Measurements from ENCODE around the gene SV2B. TPM values are rescaled to one million over a fixed set of nuclear protein-coding genes. Genes with fewer than 3 reads are reported as not detected.

SV2B gene
- total and polyA plus RNA-seq, 9 of the 15 experiments (the other 6 are each of a cell fraction or from before 2014, with no cell fraction given): 0.01 to 0.25 (median 0.11) TPM

DNA sequence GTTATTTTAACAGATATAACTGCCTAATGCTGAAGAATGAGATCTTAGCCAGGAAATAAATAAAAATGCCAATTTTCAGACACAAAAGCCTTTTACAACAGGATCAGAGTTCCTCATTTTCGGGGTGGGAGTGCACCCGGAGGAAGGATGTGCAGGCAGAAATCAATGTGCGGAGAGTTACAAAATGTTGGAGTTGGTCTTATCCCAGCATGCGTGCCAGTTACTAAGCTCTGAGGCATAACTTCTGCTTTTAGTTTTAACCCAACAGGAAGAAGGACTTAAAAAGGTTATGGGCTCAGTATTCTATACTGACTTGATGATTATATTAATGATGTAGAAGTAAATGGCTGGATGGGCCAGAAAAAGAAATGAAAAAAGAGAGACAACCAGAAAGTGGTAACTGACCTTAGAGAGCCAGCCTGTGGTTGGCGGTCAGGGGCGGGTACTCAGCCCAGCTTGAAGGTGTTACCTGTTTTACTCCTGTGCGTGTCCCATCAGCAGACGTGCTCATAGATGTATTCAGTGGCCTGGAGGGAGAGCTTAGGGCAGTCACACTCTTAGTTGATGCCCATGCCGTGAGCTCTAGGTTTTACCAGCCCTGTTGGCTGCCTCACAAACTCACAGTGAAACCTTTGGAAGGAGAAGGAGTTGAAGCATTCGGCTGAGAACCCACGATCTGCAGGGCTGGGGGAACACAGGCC is 164.7 kb downstream of the SV2B start:
- Histone ChIP-seq H3K27me3 (ENCODE audit: control insufficient read depth in 2 of 2, insufficient read depth in 2 of 2, low read length in 2 of 2) (peaks cover 24 to 27% of the 10 kb centered on the region in 2 experiments), H3K27ac (ENCODE audit: extremely low read depth, low read depth, low read length) (no peak overlapping the region), H3K9me1 (ENCODE audit: control insufficient read depth, insufficient read depth, low read length) (no peaks in the 10 kb centered on the region), H4K20me1 (replicated peaks; ENCODE audit: control insufficient read depth, insufficient read depth, low read length) (no peaks in the 10 kb centered on the region), H3K36me3 (ENCODE audit: control insufficient read depth, insufficient read depth, low read length) (no peaks in the 10 kb centered on the region), H3K79me2 (ENCODE audit: control insufficient read depth, insufficient read depth, low read length) (no peaks in the 10 kb centered on the region), H3K4me1 (replicated peaks in 1 of 2; ENCODE audit: control insufficient read depth in 2 of 2, insufficient read depth in 2 of 2, low read length in 2 of 2) (no peaks in the 10 kb centered on the region), H3K9me3 (replicated peaks; ENCODE audit: control insufficient read depth, insufficient read depth, low read depth, low read length) (no peaks in the 10 kb centered on the region), H3K9ac (ENCODE audit: insufficient read depth in 1 of 2, low read depth in 2 of 2, low read length in 2 of 2) (no peak overlapping the region), H2AFZ (ENCODE audit: low read depth, low read length) (no peak overlapping the region), H3K4me3 (no peak overlapping the region), H3K4me2 (ENCODE audit: insufficient read depth, low read length) (no peak overlapping the region)
- ChIA-PET POLR2A (interaction anchor here (0.7 kb wide), 2 partner anchors 20 to 310 kb away, joined by 3 read pairs; no protein-coding TSS in a partner anchor), CTCF (ENCODE audit: low intra/inter-chr PET ratio) (interaction anchor here (0.6 to 0.7 kb wide), 3 partner anchors 28 to 1111 kb away, joined by 3 read pairs; no protein-coding TSS in a partner anchor)
- BruUV-seq (replicated peaks): no TSS peak
- DNase-seq (ENCODE audit: extremely low read depth in 1 of 4, low spot score in 3 of 4) (no peak), ATAC-seq (no peak), FAIRE-seq (no peak)
- under 1% methylated on average over 11 of the region's 11 CpGs for WGBS (ENCODE audit: insufficient coverage, low coverage, missing lambda C conversion rate)
- intact Hi-C loops (cut with micrococcal nuclease): no loop called here
- in situ Hi-C loops (cut with MboI): no loop called here
- no peak for TF ChIP-seq BACH1 (tag; IDR thresholded peaks at IDR 0.05)
- no peak for TF ChIP-seq ZNF589 (CRISPR knock-in tag; IDR thresholded peaks at IDR 0.05; ENCODE audit: low read depth)
- no peak for TF ChIP-seq SP1 (CRISPR knock-in tag; IDR thresholded peaks at IDR 0.05)
- TF ChIP-seq NFIC (IDR thresholded peaks at IDR 0.05): no peak
- TF ChIP-seq ZNF274 (IDR thresholded peaks at IDR 0.05; ENCODE audit: borderline replicate concordance, low read depth, low read length): no peak
- no peak for TF ChIP-seq HNRNPH1 (optimal IDR thresholded peaks at IDR 0.05; ENCODE audit: low read depth, low read length)
- TF ChIP-seq SPI1 (IDR thresholded peaks at IDR 0.05; ENCODE audit: borderline replicate concordance, low read depth, low read length): no peak
- TF ChIP-seq MIER1 (IDR thresholded peaks at IDR 0.05; ENCODE audit: low read depth): no peak
- no peak for TF ChIP-seq HNRNPLL (IDR thresholded peaks at IDR 0.05; ENCODE audit: low read depth, low read length, poor library complexity, severe bottlenecking)
- no peak for TF ChIP-seq RBM17 (IDR thresholded peaks at IDR 0.05; ENCODE audit: borderline replicate concordance, low read depth, low read length)
- TF ChIP-seq, protein P1, sequence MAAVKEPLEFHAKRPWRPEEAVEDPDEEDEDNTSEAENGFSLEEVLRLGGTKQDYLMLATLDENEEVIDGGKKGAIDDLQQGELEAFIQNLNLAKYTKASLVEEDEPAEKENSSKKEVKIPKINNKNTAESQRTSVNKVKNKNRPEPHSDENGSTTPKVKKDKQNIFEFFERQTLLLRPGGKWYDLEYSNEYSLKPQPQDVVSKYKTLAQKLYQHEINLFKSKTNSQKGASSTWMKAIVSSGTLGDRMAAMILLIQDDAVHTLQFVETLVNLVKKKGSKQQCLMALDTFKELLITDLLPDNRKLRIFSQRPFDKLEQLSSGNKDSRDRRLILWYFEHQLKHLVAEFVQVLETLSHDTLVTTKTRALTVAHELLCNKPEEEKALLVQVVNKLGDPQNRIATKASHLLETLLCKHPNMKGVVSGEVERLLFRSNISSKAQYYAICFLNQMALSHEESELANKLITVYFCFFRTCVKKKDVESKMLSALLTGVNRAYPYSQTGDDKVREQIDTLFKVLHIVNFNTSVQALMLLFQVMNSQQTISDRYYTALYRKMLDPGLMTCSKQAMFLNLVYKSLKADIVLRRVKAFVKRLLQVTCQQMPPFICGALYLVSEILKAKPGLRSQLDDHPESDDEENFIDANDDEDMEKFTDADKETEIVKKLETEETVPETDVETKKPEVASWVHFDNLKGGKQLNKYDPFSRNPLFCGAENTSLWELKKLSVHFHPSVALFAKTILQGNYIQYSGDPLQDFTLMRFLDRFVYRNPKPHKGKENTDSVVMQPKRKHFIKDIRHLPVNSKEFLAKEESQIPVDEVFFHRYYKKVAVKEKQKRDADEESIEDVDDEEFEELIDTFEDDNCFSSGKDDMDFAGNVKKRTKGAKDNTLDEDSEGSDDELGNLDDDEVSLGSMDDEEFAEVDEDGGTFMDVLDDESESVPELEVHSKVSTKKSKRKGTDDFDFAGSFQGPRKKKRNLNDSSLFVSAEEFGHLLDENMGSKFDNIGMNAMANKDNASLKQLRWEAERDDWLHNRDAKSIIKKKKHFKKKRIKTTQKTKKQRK (IDR thresholded peaks at IDR 0.05; ENCODE audit: borderline replicate concordance, low read depth, low read length): no peak
- no peak for TF ChIP-seq THRAP3 (IDR thresholded peaks at IDR 0.05; ENCODE audit: borderline replicate concordance)
- TF ChIP-seq, protein P2, sequence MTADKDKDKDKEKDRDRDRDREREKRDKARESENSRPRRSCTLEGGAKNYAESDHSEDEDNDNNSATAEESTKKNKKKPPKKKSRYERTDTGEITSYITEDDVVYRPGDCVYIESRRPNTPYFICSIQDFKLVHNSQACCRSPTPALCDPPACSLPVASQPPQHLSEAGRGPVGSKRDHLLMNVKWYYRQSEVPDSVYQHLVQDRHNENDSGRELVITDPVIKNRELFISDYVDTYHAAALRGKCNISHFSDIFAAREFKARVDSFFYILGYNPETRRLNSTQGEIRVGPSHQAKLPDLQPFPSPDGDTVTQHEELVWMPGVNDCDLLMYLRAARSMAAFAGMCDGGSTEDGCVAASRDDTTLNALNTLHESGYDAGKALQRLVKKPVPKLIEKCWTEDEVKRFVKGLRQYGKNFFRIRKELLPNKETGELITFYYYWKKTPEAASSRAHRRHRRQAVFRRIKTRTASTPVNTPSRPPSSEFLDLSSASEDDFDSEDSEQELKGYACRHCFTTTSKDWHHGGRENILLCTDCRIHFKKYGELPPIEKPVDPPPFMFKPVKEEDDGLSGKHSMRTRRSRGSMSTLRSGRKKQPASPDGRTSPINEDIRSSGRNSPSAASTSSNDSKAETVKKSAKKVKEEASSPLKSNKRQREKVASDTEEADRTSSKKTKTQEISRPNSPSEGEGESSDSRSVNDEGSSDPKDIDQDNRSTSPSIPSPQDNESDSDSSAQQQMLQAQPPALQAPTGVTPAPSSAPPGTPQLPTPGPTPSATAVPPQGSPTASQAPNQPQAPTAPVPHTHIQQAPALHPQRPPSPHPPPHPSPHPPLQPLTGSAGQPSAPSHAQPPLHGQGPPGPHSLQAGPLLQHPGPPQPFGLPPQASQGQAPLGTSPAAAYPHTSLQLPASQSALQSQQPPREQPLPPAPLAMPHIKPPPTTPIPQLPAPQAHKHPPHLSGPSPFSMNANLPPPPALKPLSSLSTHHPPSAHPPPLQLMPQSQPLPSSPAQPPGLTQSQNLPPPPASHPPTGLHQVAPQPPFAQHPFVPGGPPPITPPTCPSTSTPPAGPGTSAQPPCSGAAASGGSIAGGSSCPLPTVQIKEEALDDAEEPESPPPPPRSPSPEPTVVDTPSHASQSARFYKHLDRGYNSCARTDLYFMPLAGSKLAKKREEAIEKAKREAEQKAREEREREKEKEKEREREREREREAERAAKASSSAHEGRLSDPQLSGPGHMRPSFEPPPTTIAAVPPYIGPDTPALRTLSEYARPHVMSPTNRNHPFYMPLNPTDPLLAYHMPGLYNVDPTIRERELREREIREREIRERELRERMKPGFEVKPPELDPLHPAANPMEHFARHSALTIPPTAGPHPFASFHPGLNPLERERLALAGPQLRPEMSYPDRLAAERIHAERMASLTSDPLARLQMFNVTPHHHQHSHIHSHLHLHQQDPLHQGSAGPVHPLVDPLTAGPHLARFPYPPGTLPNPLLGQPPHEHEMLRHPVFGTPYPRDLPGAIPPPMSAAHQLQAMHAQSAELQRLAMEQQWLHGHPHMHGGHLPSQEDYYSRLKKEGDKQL (CRISPR knock-in tag; IDR thresholded peaks at IDR 0.05; ENCODE audit: borderline replicate concordance): no peak

Measured in K562 (cell line).